ENCODE data around the gene RSRC1. TPM values are rescaled to one million over a fixed set of nuclear protein-coding genes. Genes with fewer than 3 reads are reported as not detected.

The RSRC1 gene
- total RNA-seq, 1 donor from 2014 or later = 80.5 TPM

DNA sequence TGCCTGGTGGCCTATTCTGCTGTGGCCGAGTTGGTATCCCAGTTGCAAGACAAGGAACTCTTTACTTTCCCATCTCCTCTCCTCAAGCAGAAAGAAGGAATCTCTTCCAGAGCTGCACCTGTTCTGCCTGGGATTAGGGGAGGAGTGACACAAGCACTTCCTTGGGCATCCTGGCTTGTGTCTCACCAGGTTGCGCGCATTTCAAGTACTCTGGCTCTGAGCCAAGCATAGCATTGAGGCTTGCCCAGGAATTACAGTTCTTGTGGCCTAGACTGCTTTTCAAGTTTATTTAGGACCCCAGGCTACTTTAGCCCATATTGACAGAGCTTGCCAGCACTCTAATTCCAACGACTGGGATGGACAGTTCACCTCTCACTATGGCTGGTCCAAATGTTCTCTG lies 150.5 kb downstream of the RSRC1 start:
- Histone ChIP-seq H3K9ac (no peak overlapping the region), H3F3A (ENCODE audit: low read depth) (no peaks in the 10 kb centered on the region), H3K36me3 (no peaks in the 10 kb centered on the region), H3K27ac (no peak overlapping the region), H4K20me1 (ENCODE audit: low read depth) (no peaks in the 10 kb centered on the region), H3K9me3 (ENCODE audit: low read depth) (no peaks in the 10 kb centered on the region), H3K79me2 (ENCODE audit: low read depth) (no peaks in the 10 kb centered on the region), H3K4me2 (no peak overlapping the region), H3K27me3 (no peaks in the 10 kb centered on the region), H3K4me1 (no peaks in the 10 kb centered on the region), H3K4me3 (no peak overlapping the region), H2AFZ (replicated peaks) (no peak overlapping the region)
- Mint-ChIP-seq H3K36me3 (peaks cover 6% of the 10 kb centered on the region), H3K4me3 (no peak overlapping the region), H3K27me3 (ENCODE audit: insufficient read depth, low read depth) (no peaks in the 10 kb centered on the region), H3K27ac (no peak overlapping the region), H3K9me3 (peaks cover 27% of the 10 kb centered on the region), H3K4me1 (no peaks in the 10 kb centered on the region)
- TF ChIP-seq EZH2 (IDR thresholded peaks at IDR 0.05) = no peak
- TF ChIP-seq, protein P1, sequence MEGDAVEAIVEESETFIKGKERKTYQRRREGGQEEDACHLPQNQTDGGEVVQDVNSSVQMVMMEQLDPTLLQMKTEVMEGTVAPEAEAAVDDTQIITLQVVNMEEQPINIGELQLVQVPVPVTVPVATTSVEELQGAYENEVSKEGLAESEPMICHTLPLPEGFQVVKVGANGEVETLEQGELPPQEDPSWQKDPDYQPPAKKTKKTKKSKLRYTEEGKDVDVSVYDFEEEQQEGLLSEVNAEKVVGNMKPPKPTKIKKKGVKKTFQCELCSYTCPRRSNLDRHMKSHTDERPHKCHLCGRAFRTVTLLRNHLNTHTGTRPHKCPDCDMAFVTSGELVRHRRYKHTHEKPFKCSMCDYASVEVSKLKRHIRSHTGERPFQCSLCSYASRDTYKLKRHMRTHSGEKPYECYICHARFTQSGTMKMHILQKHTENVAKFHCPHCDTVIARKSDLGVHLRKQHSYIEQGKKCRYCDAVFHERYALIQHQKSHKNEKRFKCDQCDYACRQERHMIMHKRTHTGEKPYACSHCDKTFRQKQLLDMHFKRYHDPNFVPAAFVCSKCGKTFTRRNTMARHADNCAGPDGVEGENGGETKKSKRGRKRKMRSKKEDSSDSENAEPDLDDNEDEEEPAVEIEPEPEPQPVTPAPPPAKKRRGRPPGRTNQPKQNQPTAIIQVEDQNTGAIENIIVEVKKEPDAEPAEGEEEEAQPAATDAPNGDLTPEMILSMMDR (IDR thresholded peaks at IDR 0.05) = no peak
- TF ChIP-seq EZH2phosphoT487 (IDR thresholded peaks at IDR 0.05) = no peak
- DNase-seq (ENCODE audit: low spot score) = no peak

DNA sequence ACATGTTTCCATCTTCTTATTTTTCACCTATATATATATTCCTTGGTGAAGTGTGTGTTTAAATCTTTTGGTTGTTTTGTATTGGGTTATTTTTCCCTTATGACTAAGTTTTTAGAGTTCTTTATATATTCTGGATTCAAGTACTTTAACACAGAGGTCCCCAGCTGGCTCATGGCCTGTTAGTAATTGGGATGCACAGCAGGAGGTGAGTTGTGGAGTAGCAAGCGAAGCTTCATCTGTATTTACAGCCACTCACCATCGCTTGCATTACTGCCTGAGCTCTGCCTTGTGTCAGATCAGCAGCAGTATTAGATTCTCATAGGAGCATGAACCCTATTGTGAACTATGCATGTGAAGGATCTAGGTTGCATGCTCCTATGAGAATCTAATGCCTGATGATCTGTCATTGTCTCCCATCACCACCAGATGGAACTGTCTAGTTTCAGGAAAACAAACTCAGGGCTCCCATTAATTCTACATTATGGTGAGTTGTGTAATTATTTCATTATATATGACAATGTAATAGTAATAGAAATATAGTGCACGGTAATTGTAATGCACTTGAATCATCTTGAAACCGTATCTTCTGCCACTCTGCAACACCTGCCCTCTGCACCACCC lies 151.6 kb downstream of the RSRC1 start:
- TF ChIP-seq, protein P1 (IDR thresholded peaks at IDR 0.05) = no peak
- TF ChIP-seq EZH2 (IDR thresholded peaks at IDR 0.05) (no peak), EZH2phosphoT487 (IDR thresholded peaks at IDR 0.05) (no peak)
- no peaks in the 10 kb centered on the region for H3K4me1 ChIP-seq
- no peak overlapping the region for H2AFZ ChIP-seq (replicated peaks)
- no peak overlapping the region for H3K4me3 Mint-ChIP-seq
- no peaks in the 10 kb centered on the region for H3K27me3 ChIP-seq
- H3K36me3 Mint-ChIP-seq = peaks cover 4% of the 10 kb centered on the region
- no peak overlapping the region for H3K4me2 ChIP-seq
- no peaks in the 10 kb centered on the region for H3K9me3 ChIP-seq (ENCODE audit: low read depth)
- H3K9ac ChIP-seq = no peak overlapping the region
- no peaks in the 10 kb centered on the region for H3K4me1 Mint-ChIP-seq
- no peaks in the 10 kb centered on the region for H3F3A ChIP-seq (ENCODE audit: low read depth)
- DNase-seq (ENCODE audit: low spot score) = peak; percentile 4
- no peaks in the 10 kb centered on the region for H4K20me1 ChIP-seq (ENCODE audit: low read depth)
- H3K79me2 ChIP-seq (ENCODE audit: low read depth) = no peaks in the 10 kb centered on the region
- H3K36me3 ChIP-seq = no peaks in the 10 kb centered on the region
- no peak overlapping the region for H3K4me3 ChIP-seq
- H3K27ac ChIP-seq = no peak overlapping the region
- no peak overlapping the region for H3K27ac Mint-ChIP-seq
- peaks cover 26% of the 10 kb centered on the region for H3K9me3 Mint-ChIP-seq
- no peaks in the 10 kb centered on the region for H3K27me3 Mint-ChIP-seq (ENCODE audit: insufficient read depth, low read depth)

DNA sequence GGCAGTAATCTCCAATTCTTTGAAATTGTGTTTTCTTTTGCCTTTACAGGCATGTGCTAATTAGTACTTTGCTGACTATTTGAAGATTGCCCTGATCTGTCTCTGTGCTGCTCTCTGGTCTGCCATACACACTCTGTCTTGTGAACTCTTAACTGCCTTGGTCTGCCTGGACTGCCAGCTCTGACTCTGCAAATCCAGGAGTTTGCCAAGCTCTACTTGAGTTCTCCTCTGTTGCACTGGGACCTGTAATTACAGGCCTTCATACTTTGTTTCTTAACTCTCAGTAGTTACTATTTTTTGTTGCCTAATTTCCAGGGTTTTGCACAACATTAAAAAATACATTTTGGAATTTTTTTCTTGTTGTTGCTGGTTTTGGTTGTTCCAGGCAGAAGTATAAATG lies 155.0 kb downstream of the RSRC1 start:
- Mint-ChIP-seq H3K36me3 (peaks cover 4% of the 10 kb centered on the region), H3K9me3 (peaks cover 34% of the 10 kb centered on the region), H3K27me3 (ENCODE audit: insufficient read depth, low read depth) (no peaks in the 10 kb centered on the region), H3K4me3 (no peak overlapping the region), H3K27ac (no peak overlapping the region), H3K4me1 (peaks cover 2% of the 10 kb centered on the region)
- Histone ChIP-seq H3K4me2 (no peak overlapping the region), H3K79me2 (ENCODE audit: low read depth) (no peaks in the 10 kb centered on the region), H3K27me3 (no peaks in the 10 kb centered on the region), H3K4me3 (no peak overlapping the region), H3F3A (ENCODE audit: low read depth) (peaks cover 2% of the 10 kb centered on the region), H3K9ac (no peak overlapping the region), H2AFZ (replicated peaks) (no peak overlapping the region), H3K27ac (no peak overlapping the region), H3K9me3 (ENCODE audit: low read depth) (no peaks in the 10 kb centered on the region), H3K4me1 (no peaks in the 10 kb centered on the region), H3K36me3 (no peaks in the 10 kb centered on the region), H4K20me1 (ENCODE audit: low read depth) (no peaks in the 10 kb centered on the region)
- no peak for DNase-seq (ENCODE audit: low spot score)
- TF ChIP-seq, protein P1 (IDR thresholded peaks at IDR 0.05) = no peak
- no peak for TF ChIP-seq EZH2phosphoT487 (IDR thresholded peaks at IDR 0.05)

Data from neural progenitor cell (in vitro differentiated cells).